Spleen (tissue), 11 donors: ENCODE results near the gene TCERG1. TPM values are rescaled to one million over a fixed set of nuclear protein-coding genes. Genes with fewer than 3 reads are reported as not detected.

Experiments used
- DNase-seq: peaks from one replicate; pipeline ENCODE4 v3.0.0-alpha.2; 2020
- H3K27ac ChIP-seq, 8 donors: fragments of 200-600 bp; sonication (generic) in 7 of 8; 1 replicate in 4 of 8; 2 replicates in 4 of 8; pipeline versions ENCODE4 v1.5.0 to v1.8.0; 2016 to 2021; ENCODE audit warnings: inconsistent platforms in 4 of 8, mild to moderate bottlenecking in 4 of 8, moderate library complexity in 1 of 8
- H3K27me3 ChIP-seq, 7 donors: fragments of 200-600 bp; sonication (generic) in 6 of 7; replicated peaks in 1 of 7; 1 replicate in 4 of 7; 2 replicates in 3 of 7; pipeline versions ENCODE4 v1.5.0 to v1.8.0; 2016 to 2021; ENCODE audit warnings: inconsistent platforms in 3 of 7, mild to moderate bottlenecking in 1 of 7
- H3K36me3 ChIP-seq, 6 donors: fragments of 200-600 bp; sonication (generic) in 5 of 6; 1 replicate in 4 of 6; 2 replicates in 2 of 6; pipeline versions ENCODE4 v1.5.0 to v1.8.0; 2016 to 2021; ENCODE audit warnings: inconsistent platforms in 2 of 6
- H3K4me1 ChIP-seq, 6 donors: fragments of 200-600 bp; sonication (generic) in 5 of 6; 1 replicate in 3 of 6; 2 replicates in 3 of 6; pipeline versions ENCODE4 v1.5.0 to v1.8.0; 2016 to 2021; ENCODE audit warnings: inconsistent platforms in 3 of 6
- H3K4me3 ChIP-seq, 8 donors: fragments of 200-600 bp; sonication (generic) in 7 of 8; 1 replicate in 4 of 8; 2 replicates in 4 of 8; pipeline versions ENCODE4 v1.5.0 to v1.8.0; 2016 to 2021; ENCODE audit warnings: inconsistent platforms in 4 of 8, mild to moderate bottlenecking in 4 of 8, moderate library complexity in 2 of 8
- H3K9me3 ChIP-seq, 8 donors: fragments of 200-600 bp; sonication (generic) in 7 of 8; 1 replicate in 4 of 8; 2 replicates in 4 of 8; pipeline versions ENCODE4 v1.5.0 to v1.8.0; 2016 to 2021; ENCODE audit warnings: inconsistent platforms in 4 of 8
- POLR2A ChIP-seq, 3 donors: fragments of 450-650 bp; IDR thresholded peaks; one replicate each; pipeline ENCODE4 v1.5.1; 2017; ENCODE audit warnings: antibody characterized with exemption in 3 of 3, mild to moderate bottlenecking in 1 of 3
- POLR2AphosphoS5 ChIP-seq, 3 donors: sonication (generic); formaldehyde crosslinking; IDR thresholded peaks; one replicate each; pipeline ENCODE4 v1.5.1; 2017; ENCODE audit warnings: antibody characterized with exemption in 3 of 3
- WGBS, 5 donors: extraction: QIAGEN DNeasy Blood & Tissue Kit in 3 of 5; methylation state at CpG; one replicate each; pipeline versions ENCODE4 v1.1.5 to v1.1.7; 2013 to 2018; 5-methylcytosine and 5-hydroxymethylcytosine counted together
- intact Hi-C: fragments of 100-400 bp; cut with DNase I; formaldehyde crosslinking; loops from one replicate; pipeline ENCODE4 v1.15.0; 2023; ENCODE audit warnings: low total_unique reads
- polyA plus RNA-seq, 3 donors: library from polyadenylated mRNA; stranded (reverse); fragments of 200-250 nt; gene quantifications; one replicate each; pipeline ENCODE4 v1.2.1, GENCODE V29; 2013
- total RNA-seq, 7 donors: library from RNA; depleted of rRNA in 3 of 7; stranded (reverse); fragments of >200 nt in 3 of 7; fragmentation: NEBNext Ultra II Directional in 4 of 7; extraction: Animal tissue kit (Norgen Biotek cat#: 25700) in 4 of 7; gene quantifications; one replicate each; pipeline versions ENCODE4 v1.1.0 to v1.2.1, GENCODE V29; 2016 to 2021
- TF ChIP-seq, protein P1 (sequence below), 11 experiments: fragments of 200-600 bp in 7 of 11; fragments of 450-650 bp in 4 of 11; sonication (generic) in 4 of 11; IDR thresholded peaks in 8 of 11; conservative IDR thresholded peaks in 3 of 11; 1 replicate in 7 of 11; 2 replicates in 4 of 11; pipeline versions ENCODE4 v1.4.0 to v1.8.0; 2016 to 2021; ENCODE audit warnings: antibody characterized with exemption in 11 of 11, inconsistent platforms in 4 of 11, mild to moderate bottlenecking in 1 of 11
- donor health status: healthy with polysubstance abuse.
- donor health status: DM: no; HTN: no; CAD: no; lungs with moderate emphysema.
- donor health status: DM: no; HTN: no; CAD: no.
- donor health status: Bipolar disorder and iron deficiency.
- donor health status: healthy.
- donor health status: DM: no; HTN: no; CAD: no.
- donor health status: DM: yes; HTN: yes; CAD: no.

TCERG1 gene
- total and polyA plus RNA-seq, 10 donors = 43.7 to 117 (median 75.4) TPM

DNA sequence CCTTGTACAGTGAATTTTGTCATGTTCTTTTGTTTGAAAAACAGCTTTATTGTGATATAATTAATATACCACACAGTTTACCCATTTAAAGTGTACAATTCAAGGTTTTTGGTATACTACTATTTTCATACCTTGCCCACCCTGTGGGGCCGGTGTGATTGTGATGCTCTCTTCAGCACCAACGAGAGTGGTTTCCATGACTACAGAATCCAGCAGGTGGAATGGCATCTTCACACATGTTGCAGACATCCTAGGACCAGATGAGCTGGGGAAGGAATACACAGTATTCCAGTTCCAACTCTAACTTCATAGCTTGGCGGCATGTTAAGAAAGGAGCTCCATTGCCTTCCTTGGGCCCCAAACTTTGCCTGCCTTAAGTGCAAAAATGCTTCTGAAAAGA, 76.6 kb downstream of the TCERG1 start:
- no peaks in the 10 kb centered on the region for H3K4me1 ChIP-seq
- DNase-seq = no peak
- 70 to 88% (median 82%) methylated on average over 3 of the region's 3 CpGs for WGBS, 5 donors
- peaks cover 0 to 5% (median 0%) of the 10 kb centered on the region in 7 donors for H3K27me3 ChIP-seq
- intact Hi-C loops = no loop called here
- no peak for TF ChIP-seq POLR2A (IDR thresholded peaks at IDR 0.05)
- TF ChIP-seq POLR2AphosphoS5 (IDR thresholded peaks at IDR 0.05) = no peak
- TF ChIP-seq, protein P1, sequence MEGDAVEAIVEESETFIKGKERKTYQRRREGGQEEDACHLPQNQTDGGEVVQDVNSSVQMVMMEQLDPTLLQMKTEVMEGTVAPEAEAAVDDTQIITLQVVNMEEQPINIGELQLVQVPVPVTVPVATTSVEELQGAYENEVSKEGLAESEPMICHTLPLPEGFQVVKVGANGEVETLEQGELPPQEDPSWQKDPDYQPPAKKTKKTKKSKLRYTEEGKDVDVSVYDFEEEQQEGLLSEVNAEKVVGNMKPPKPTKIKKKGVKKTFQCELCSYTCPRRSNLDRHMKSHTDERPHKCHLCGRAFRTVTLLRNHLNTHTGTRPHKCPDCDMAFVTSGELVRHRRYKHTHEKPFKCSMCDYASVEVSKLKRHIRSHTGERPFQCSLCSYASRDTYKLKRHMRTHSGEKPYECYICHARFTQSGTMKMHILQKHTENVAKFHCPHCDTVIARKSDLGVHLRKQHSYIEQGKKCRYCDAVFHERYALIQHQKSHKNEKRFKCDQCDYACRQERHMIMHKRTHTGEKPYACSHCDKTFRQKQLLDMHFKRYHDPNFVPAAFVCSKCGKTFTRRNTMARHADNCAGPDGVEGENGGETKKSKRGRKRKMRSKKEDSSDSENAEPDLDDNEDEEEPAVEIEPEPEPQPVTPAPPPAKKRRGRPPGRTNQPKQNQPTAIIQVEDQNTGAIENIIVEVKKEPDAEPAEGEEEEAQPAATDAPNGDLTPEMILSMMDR (IDR thresholded peaks at IDR 0.05 in 8 of 11, conservative IDR thresholded peaks at IDR 0.05 in 3 of 11) = no peak
- no peak overlapping the region for H3K4me3 ChIP-seq
- H3K9me3 ChIP-seq = no peaks in the 10 kb centered on the region
- no peak overlapping the region for H3K27ac ChIP-seq
- no peaks in the 10 kb centered on the region for H3K36me3 ChIP-seq

- Histone ChIP-seq H3K36me3 (no peaks in the 10 kb centered on the region), H3K9me3 (no peaks in the 10 kb centered on the region), H3K4me1 (no peaks in the 10 kb centered on the region), H3K27ac (no peak overlapping the region), H3K4me3 (no peak overlapping the region), H3K27me3 (no peaks in the 10 kb centered on the region)
- intact Hi-C loops = no loop called here
- 76 to 89% (median 83%) methylated on average over 3 of the region's 3 CpGs for WGBS, 5 donors
- TF ChIP-seq POLR2AphosphoS5 (IDR thresholded peaks at IDR 0.05) = no peak
- no peak for DNase-seq
Observed at GRCh38 chr5:146527785-146528184, 80.7 kb downstream of the TCERG1 start.

- Histone ChIP-seq H3K36me3 (no peaks in the 10 kb centered on the region), H3K9me3 (no peaks in the 10 kb centered on the region), H3K4me1 (no peaks in the 10 kb centered on the region), H3K27me3 (no peaks in the 10 kb centered on the region), H3K4me3 (no peak overlapping the region), H3K27ac (no peak overlapping the region)
- TF ChIP-seq POLR2AphosphoS5 (IDR thresholded peaks at IDR 0.05) (no peak), POLR2A (IDR thresholded peaks at IDR 0.05) (no peak)
- TF ChIP-seq, protein P1 (IDR thresholded peaks at IDR 0.05 in 8 of 11, conservative IDR thresholded peaks at IDR 0.05 in 3 of 11) = no peak
- intact Hi-C loops = no loop called here
- 58 to 71% (median 61%) methylated on average over 4 of the region's 4 CpGs for WGBS, 5 donors
- DNase-seq = no peak
Observed at GRCh38 chr5:146528236-146528635, 81.1 kb downstream of the TCERG1 start.

DNA sequence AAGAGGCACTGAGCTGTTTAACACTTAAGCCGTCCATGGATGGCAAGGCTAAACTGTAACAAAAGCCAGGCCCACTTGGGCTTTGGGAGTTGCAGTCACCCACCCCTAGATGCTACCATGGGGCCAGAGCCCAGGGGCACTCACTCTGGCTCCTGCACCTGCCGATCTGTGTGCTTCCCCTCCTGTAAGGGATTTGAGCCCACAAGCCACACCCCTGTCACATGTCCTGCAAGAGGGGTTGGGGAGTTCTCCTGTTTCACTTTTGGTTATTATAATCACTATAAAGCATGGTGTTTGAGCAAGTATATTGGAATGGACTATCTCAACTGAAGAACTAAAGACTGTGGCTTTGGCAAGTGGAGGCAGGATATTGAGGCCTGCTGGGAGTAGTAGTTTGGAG, 82.9 kb downstream of the TCERG1 start:
- 50 to 65% (median 58%) methylated on average over 2 of the region's 2 CpGs for WGBS, 5 donors
- Histone ChIP-seq H3K4me1 (no peaks in the 10 kb centered on the region), H3K4me3 (no peak overlapping the region), H3K27me3 (no peaks in the 10 kb centered on the region), H3K9me3 (no peaks in the 10 kb centered on the region), H3K27ac (no peak overlapping the region), H3K36me3 (no peaks in the 10 kb centered on the region)
- TF ChIP-seq, protein P1 (IDR thresholded peaks at IDR 0.05 in 8 of 11, conservative IDR thresholded peaks at IDR 0.05 in 3 of 11) = no peak
- no peak for TF ChIP-seq POLR2AphosphoS5 (IDR thresholded peaks at IDR 0.05)
- no peak for TF ChIP-seq POLR2A (IDR thresholded peaks at IDR 0.05)
- no peak for DNase-seq
- intact Hi-C loops = loop anchor here (5.0 kb wide), 1 partner anchor 657 kb away; no protein-coding TSS in a partner anchor
